HepG2 (cell line): ENCODE data around the gene PIM3. TPM values are rescaled to one million over a fixed set of nuclear protein-coding genes. Genes with fewer than 3 reads are reported as not detected.

Source experiments
- ATAC-seq: fragments of 200-7000 bp; cut with Tn5 transposase; 3 replicates; pipeline ENCODE4 v1.9.1; 2020; ENCODE audit warnings: mild to moderate bottlenecking, moderate library complexity
- BruUV-seq: library from RNA; stranded (reverse); fragments of 400-500 nt; replicated peaks from 2 replicates; lab custom pipeline; 2021; lab: Mats Ljungman, UMichigan
- CTCF ChIA-PET: fragments of 300-600 bp; formaldehyde crosslinking; extraction: SDS; loops from one replicate; lab custom pipeline; 2021; ENCODE audit warnings: low total read pairs, inconsistent platforms, low intra/inter-chr PET ratio; lab: Yijun Ruan, JAX
- POLR2A ChIA-PET: fragments of 350-600 bp; sonication (Branson Sonifier 250); formaldehyde crosslinking; loops from one replicate; lab custom pipeline; 2020; ENCODE audit warnings: antibody characterized with exemption, inconsistent platforms; lab: Yijun Ruan, JAX
- DNase-seq: peaks from one replicate; pipeline ENCODE4 v3.0.0-alpha.2; 2015; ENCODE audit warnings: low spot score
- FAIRE-seq: peaks from 3 replicates; lab custom pipeline; 2011; peaks lifted over from hg19 to GRCh38; lab: Jason Lieb, UNC
- H2AFZ ChIP-seq: one replicate; pipeline ENCODE4 v1.6.1; 2011; ENCODE audit warnings: low read length, inconsistent platforms
- H3K27ac ChIP-seq: fragments of 300-600 bp; 3 replicates; pipeline ENCODE4 v1.8.0; 2011; ENCODE audit warnings: mixed run types, mild to moderate bottlenecking, mixed read lengths, low read length, inconsistent platforms; ENCODE audit not compliant: insufficient read depth; ENCODE audit errors: extremely low read length
- H3K27me3 ChIP-seq, 2 experiments: fragments of 200-600 bp in 1 of 2; 2 replicates in 1 of 2; 3 replicates in 1 of 2; pipeline versions ENCODE4 v1.6.0 to v1.8.0; 2011; ENCODE audit warnings: low read length in 2 of 2, mild to moderate bottlenecking in 2 of 2, moderate library complexity in 2 of 2, inconsistent platforms in 1 of 2; ENCODE audit not compliant: insufficient read depth in 2 of 2, control insufficient read depth in 1 of 2
- H3K36me3 ChIP-seq, 2 experiments: fragments of 200-600 bp in 1 of 2; replicated peaks in 1 of 2; 2 replicates in 1 of 2; 3 replicates in 1 of 2; pipeline versions ENCODE4 v1.5.1 to v1.8.0; 2011; ENCODE audit warnings: low read length in 2 of 2, inconsistent platforms in 1 of 2; ENCODE audit not compliant: insufficient read depth in 2 of 2, control insufficient read depth in 1 of 2
- H3K4me1 ChIP-seq: 2 replicates; pipeline ENCODE4 v1.5.1; 2012; ENCODE audit warnings: low read length, inconsistent platforms; ENCODE audit not compliant: insufficient read depth
- H3K4me2 ChIP-seq: 2 replicates; pipeline ENCODE4 v1.6.0; 2011; ENCODE audit warnings: low read depth, low read length, inconsistent platforms
- H3K4me3 ChIP-seq, 3 experiments: fragments of 200-600 bp in 1 of 3; sonication (generic), shearing (Covaris generic) in 1 of 3; replicated peaks in 1 of 3; 2 replicates each; pipeline ENCODE4 v1.5.1; 2011 to 2016; ENCODE audit warnings: low read length in 3 of 3, inconsistent platforms in 2 of 3, low read depth in 2 of 3, mild to moderate bottlenecking in 2 of 3, control low read depth in 1 of 3, mixed read lengths in 1 of 3; ENCODE audit not compliant: insufficient read depth in 1 of 3
- H3K79me2 ChIP-seq: one replicate; pipeline ENCODE4 v1.6.1; 2011; ENCODE audit warnings: low read length, inconsistent platforms; ENCODE audit not compliant: insufficient read depth
- H3K9ac ChIP-seq: 2 replicates; pipeline ENCODE4 v1.6.0; 2011; ENCODE audit warnings: mild to moderate bottlenecking, low read depth, low read length, inconsistent platforms; ENCODE audit not compliant: insufficient read depth
- H3K9me3 ChIP-seq: 2 replicates; pipeline ENCODE4 v1.5.1; 2012; ENCODE audit warnings: mild to moderate bottlenecking, low read length
- H4K20me1 ChIP-seq: 2 replicates; pipeline ENCODE4 v1.6.0; 2011; ENCODE audit warnings: inconsistent platforms, mild to moderate bottlenecking, low read length, moderate library complexity; ENCODE audit not compliant: insufficient read depth
- FLYWCH1 ChIP-seq: sonication (generic); formaldehyde crosslinking; IDR thresholded peaks from 2 replicates; pipeline ENCODE4 v1.8.1; 2023; ENCODE audit warnings: mild to moderate bottlenecking, missing genetic modification reagents
- GABPB1 ChIP-seq: IDR thresholded peaks from 2 replicates; pipeline ENCODE4 v1.6.1; 2016; ENCODE audit warnings: mild to moderate bottlenecking, missing genetic modification reagents, moderate library complexity, missing compliant biosample characterization
- KLF6 ChIP-seq: IDR thresholded peaks from 2 replicates; pipeline ENCODE4 v1.8.0; 2016; ENCODE audit warnings: missing biosample characterization, missing genetic modification reagents
- TBX2 ChIP-seq: sonication (generic); formaldehyde crosslinking; IDR thresholded peaks from 2 replicates; pipeline ENCODE4 v1.5.0; 2020; ENCODE audit warnings: missing genetic modification reagents, mild to moderate bottlenecking, borderline replicate concordance
- TEF ChIP-seq: sonication (generic); formaldehyde crosslinking; IDR thresholded peaks from 2 replicates; pipeline ENCODE4 v1.5.0; 2020; ENCODE audit warnings: missing genetic modification reagents
- ZFP36L2 ChIP-seq: sonication (generic); formaldehyde crosslinking; IDR thresholded peaks from 2 replicates; pipeline ENCODE4 v1.4.0; 2020; ENCODE audit warnings: missing genetic modification reagents
- ZKSCAN5 ChIP-seq: sonication (generic); formaldehyde crosslinking; IDR thresholded peaks from 2 replicates; pipeline ENCODE4 v1.5.1; 2020; ENCODE audit warnings: mild to moderate bottlenecking, missing genetic modification reagents
- ZNF253 ChIP-seq: sonication (generic); formaldehyde crosslinking; IDR thresholded peaks from 2 replicates; pipeline ENCODE4 v1.8.0; 2022; ENCODE audit warnings: mild to moderate bottlenecking, missing genetic modification reagents, borderline replicate concordance
- ZNF496 ChIP-seq: sonication (generic); formaldehyde crosslinking; IDR thresholded peaks from 2 replicates; pipeline ENCODE4 v1.8.1; 2023; ENCODE audit warnings: mild to moderate bottlenecking, moderate library complexity, missing genetic modification reagents; ENCODE audit not compliant: insufficient replicate concordance
- ZNF557 ChIP-seq: sonication (generic); formaldehyde crosslinking; IDR thresholded peaks from 2 replicates; pipeline ENCODE4 v1.4.0; 2020; ENCODE audit warnings: missing genetic modification reagents
- WGBS: methylation state at CpG from one replicate; pipeline ENCODE4 v1.1.6; 2017; ENCODE audit warnings: low lambda C conversion rate; 5-methylcytosine and 5-hydroxymethylcytosine counted together
- in situ Hi-C: cut with HindIII; loops from 2 replicates; pipeline ENCODE4 v1.10.0; 2017; ENCODE audit warnings: low pct_unique_long_range_greater_than_20kb; ENCODE audit not compliant: extremely low pct_ligation_motif_present
- intact Hi-C: fragments of 100-400 bp; cut with micrococcal nuclease; formaldehyde crosslinking; loops from one replicate; pipeline ENCODE4 v1.10.0; 2022; ENCODE audit not compliant: unreplicated experiment
- polyA plus RNA-seq, 8 experiments: library from polyadenylated mRNA; depleted of rRNA in 3 of 8; stranded (reverse) in 7 of 8; unstranded in 1 of 8; fragments of >200 nt; fragmentation: Illumina TruSeq in 4 of 8; extraction: Trizol in 4 of 8; gene quantifications; 2 replicates each; pipeline versions ENCODE4 v1.2.1 to v1.2.3, GENCODE V29; 2011 to 2016; ENCODE audit warnings: low read depth in 4 of 8, missing spikeins in 1 of 8, mixed read lengths in 1 of 8; ENCODE audit not compliant: insufficient read depth in 1 of 8
- total RNA-seq, 5 experiments: library from RNA; depleted of rRNA; stranded (reverse); fragments of >200 nt; fragmentation: Illumina TruSeq; extraction: Trizol; gene quantifications; 2 replicates each; pipeline ENCODE4 v1.2.3, GENCODE V29; 2016; ENCODE audit warnings: low read depth in 1 of 5
- TF ChIP-seq, protein P1 (sequence below): sonication (generic); formaldehyde crosslinking; IDR thresholded peaks from 2 replicates; pipeline ENCODE4 v1.4.0; 2020; ENCODE audit warnings: missing genetic modification reagents, borderline replicate concordance
- TF ChIP-seq, protein P2 (sequence below): sonication (generic); formaldehyde crosslinking; IDR thresholded peaks from 2 replicates; pipeline ENCODE4 v1.5.0; 2020; ENCODE audit warnings: mild to moderate bottlenecking, missing genetic modification reagents

PIM3 gene
- total and polyA plus RNA-seq, 2 of the 13 experiments (the other 11 are each of a cell fraction or from before 2014, with no cell fraction given): 21.6 to 31.2 TPM

DNA sequence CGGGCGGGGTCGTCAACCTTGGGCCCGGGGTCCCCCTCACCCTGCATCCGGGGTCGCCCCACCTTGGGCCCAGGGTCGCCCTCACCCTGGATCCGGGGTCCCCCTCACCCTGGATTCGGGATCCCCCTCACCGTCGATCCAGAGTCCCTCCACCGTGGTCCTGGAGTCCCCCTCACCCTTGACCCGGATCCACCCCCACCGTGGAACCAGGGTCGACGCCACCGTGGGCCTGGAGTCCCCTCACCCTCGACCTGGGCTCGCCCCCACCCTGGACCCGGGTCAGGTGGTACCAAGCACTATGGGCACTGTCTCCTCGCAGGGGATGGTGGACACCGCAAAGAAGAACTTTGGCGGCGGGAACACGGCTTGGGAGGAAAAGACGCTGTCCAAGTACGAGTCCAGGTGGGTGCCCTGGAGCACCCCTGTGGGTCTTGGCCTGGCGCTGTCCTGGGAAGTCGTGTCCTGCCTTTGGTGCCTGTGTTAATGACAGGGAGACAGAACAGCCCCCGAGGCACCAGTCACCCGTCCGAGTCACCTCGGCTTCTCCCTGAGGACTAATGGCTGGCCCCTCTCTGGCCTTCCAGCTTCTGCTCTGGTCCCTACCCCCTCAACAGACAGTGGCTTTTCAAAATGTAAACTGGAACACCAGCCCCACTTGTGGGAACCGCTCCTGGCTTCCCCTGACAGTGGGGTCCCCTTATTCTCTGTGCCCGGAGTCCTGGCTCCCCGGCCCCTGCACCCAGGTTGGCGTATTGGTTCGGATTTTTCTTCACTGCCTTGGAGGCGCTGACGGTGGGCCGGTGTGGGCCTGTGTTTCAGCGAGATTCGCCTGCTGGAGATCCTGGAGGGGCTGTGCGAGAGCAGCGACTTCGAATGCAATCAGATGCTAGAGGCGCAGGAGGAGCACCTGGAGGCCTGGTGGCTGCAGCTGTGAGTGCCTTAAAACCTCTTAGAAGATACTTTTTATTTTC is 41.4 kb upstream of the PIM3 start:
- peaks cover 0 to 10% of the 10 kb centered on the region in 2 experiments; a peak in 3 of 5 replicates for H3K36me3 ChIP-seq
- BruUV-seq: TSS peak; percentile 55
- no peaks in the 10 kb centered on the region for H3K27me3 ChIP-seq
- WGBS: 76% methylated on average over 18 of the region's 47 CpGs
- peaks cover 10% of the 10 kb centered on the region for H3K79me2 ChIP-seq
- FAIRE-seq (no peak), DNase-seq (no peak), ATAC-seq (no peak)
- H3K4me2 ChIP-seq: peak overlapping the region; percentile 93
- peak overlapping the region; percentile 68 to 83 (median 79) for H3K4me3 ChIP-seq
- H3K27ac ChIP-seq: no peak overlapping the region
- intact Hi-C loops: loop anchor here (1.0 to 2.0 kb wide), 3 partner anchors 50 to 152 kb away; partner anchors contain the start of gene ZBED4
- no peaks in the 10 kb centered on the region for H3K9me3 ChIP-seq
- no peak overlapping the region for H2AFZ ChIP-seq
- H3K9ac ChIP-seq: peak overlapping the region; percentile 82
- no peaks in the 10 kb centered on the region for H4K20me1 ChIP-seq
- in situ Hi-C loops: no loop called here
- H3K4me1 ChIP-seq: peaks cover 26% of the 10 kb centered on the region
- POLR2A ChIA-PET: interaction anchor here (1.1 to 2.1 kb wide), 4 partner anchors 30 to 51 kb away, joined by 3 to 6 read pairs (median 4); no protein-coding TSS in a partner anchor
- CTCF ChIA-PET: no interaction called here
- TF ChIP-seq GABPB1: peak; percentile 45; the same call in 1 of the 2 replicates
- TF ChIP-seq, protein P1, sequence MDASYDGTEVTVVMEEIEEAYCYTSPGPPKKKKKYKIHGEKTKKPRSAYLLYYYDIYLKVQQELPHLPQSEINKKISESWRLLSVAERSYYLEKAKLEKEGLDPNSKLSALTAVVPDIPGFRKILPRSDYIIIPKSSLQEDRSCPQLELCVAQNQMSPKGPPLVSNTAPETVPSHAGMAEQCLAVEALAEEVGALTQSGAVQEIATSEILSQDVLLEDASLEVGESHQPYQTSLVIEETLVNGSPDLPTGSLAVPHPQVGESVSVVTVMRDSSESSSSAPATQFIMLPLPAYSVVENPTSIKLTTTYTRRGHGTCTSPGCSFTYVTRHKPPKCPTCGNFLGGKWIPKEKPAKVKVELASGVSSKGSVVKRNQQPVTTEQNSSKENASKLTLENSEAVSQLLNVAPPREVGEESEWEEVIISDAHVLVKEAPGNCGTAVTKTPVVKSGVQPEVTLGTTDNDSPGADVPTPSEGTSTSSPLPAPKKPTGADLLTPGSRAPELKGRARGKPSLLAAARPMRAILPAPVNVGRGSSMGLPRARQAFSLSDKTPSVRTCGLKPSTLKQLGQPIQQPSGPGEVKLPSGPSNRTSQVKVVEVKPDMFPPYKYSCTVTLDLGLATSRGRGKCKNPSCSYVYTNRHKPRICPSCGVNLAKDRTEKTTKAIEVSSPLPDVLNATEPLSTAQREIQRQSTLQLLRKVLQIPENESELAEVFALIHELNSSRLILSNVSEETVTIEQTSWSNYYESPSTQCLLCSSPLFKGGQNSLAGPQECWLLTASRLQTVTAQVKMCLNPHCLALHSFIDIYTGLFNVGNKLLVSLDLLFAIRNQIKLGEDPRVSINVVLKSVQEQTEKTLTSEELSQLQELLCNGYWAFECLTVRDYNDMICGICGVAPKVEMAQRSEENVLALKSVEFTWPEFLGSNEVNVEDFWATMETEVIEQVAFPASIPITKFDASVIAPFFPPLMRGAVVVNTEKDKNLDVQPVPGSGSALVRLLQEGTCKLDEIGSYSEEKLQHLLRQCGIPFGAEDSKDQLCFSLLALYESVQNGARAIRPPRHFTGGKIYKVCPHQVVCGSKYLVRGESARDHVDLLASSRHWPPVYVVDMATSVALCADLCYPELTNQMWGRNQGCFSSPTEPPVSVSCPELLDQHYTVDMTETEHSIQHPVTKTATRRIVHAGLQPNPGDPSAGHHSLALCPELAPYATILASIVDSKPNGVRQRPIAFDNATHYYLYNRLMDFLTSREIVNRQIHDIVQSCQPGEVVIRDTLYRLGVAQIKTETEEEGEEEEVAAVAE: no peak
- no peak for TF ChIP-seq ZKSCAN5 (CRISPR knock-in tag)
- TF ChIP-seq FLYWCH1 (CRISPR knock-in tag): no peak
- TF ChIP-seq ZFP36L2 (CRISPR knock-in tag): no peak
- TF ChIP-seq, protein P2, sequence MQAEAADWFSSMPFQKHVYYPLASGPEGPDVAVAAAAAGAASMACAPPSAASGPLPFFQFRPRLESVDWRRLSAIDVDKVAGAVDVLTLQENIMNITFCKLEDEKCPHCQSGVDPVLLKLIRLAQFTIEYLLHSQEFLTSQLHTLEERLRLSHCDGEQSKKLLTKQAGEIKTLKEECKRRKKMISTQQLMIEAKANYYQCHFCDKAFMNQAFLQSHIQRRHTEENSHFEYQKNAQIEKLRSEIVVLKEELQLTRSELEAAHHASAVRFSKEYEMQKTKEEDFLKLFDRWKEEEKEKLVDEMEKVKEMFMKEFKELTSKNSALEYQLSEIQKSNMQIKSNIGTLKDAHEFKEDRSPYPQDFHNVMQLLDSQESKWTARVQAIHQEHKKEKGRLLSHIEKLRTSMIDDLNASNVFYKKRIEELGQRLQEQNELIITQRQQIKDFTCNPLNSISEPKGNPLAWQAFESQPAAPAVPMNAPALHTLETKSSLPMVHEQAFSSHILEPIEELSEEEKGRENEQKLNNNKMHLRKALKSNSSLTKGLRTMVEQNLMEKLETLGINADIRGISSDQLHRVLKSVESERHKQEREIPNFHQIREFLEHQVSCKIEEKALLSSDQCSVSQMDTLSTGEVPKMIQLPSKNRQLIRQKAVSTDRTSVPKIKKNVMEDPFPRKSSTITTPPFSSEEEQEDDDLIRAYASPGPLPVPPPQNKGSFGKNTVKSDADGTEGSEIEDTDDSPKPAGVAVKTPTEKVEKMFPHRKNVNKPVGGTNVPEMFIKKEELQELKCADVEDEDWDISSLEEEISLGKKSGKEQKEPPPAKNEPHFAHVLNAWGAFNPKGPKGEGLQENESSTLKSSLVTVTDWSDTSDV (CRISPR knock-in tag): 0 out of 2 replicates have a peak, but pooled peaks have one; percentile 43
- TF ChIP-seq ZNF253: no peak
- TF ChIP-seq ZNF496 (CRISPR knock-in tag): no peak
- TF ChIP-seq TEF (CRISPR knock-in tag): no peak
- TF ChIP-seq KLF6 (CRISPR knock-in tag): no peak
- TF ChIP-seq TBX2: no peak
- TF ChIP-seq ZNF557: no peak
